ENCODE data around the gene SEMA4D.

DNA sequence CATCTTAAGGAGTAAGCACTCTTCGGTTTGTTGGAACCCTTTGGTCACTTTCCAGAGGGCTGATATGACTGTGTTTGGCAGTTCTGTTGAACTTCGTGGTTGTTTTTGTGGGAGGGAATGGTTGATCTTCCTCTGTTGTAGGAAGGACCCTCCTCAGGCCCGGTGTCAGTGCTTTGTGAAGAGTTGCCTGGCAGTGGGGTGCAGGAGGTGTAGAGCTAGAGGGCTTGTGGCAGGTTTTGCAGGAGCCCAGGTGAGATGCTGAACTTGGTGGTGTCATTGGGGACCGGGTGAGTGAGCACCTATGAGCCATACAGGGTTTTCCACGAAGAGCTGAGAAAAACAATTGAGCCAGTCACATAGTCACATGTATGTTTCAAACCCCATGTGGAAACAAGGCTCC lies 152.4 kb downstream of the SEMA4D start:
- TF ChIP-seq, protein P1, sequence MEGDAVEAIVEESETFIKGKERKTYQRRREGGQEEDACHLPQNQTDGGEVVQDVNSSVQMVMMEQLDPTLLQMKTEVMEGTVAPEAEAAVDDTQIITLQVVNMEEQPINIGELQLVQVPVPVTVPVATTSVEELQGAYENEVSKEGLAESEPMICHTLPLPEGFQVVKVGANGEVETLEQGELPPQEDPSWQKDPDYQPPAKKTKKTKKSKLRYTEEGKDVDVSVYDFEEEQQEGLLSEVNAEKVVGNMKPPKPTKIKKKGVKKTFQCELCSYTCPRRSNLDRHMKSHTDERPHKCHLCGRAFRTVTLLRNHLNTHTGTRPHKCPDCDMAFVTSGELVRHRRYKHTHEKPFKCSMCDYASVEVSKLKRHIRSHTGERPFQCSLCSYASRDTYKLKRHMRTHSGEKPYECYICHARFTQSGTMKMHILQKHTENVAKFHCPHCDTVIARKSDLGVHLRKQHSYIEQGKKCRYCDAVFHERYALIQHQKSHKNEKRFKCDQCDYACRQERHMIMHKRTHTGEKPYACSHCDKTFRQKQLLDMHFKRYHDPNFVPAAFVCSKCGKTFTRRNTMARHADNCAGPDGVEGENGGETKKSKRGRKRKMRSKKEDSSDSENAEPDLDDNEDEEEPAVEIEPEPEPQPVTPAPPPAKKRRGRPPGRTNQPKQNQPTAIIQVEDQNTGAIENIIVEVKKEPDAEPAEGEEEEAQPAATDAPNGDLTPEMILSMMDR (IDR thresholded peaks at IDR 0.05; ENCODE audit: low read depth, low read length), result no peak
- no peak for TF ChIP-seq POLR2A (IDR thresholded peaks at IDR 0.05; ENCODE audit: extremely low read depth, insufficient read length)
- TF ChIP-seq MYC (IDR thresholded peaks at IDR 0.05; ENCODE audit: low read depth, low read length), result no peak

Data from NB4 (cell line).